GM18526 (cell line): ENCODE data around the gene ALKBH5.

Experiments
- POLR2A ChIP-seq: IDR thresholded peaks from 3 replicates; pipeline ENCODE4 v1.6.1; 2011; ENCODE audit not compliant: insufficient read length; ENCODE audit errors: extremely low read depth

The ALKBH5 gene

DNA sequence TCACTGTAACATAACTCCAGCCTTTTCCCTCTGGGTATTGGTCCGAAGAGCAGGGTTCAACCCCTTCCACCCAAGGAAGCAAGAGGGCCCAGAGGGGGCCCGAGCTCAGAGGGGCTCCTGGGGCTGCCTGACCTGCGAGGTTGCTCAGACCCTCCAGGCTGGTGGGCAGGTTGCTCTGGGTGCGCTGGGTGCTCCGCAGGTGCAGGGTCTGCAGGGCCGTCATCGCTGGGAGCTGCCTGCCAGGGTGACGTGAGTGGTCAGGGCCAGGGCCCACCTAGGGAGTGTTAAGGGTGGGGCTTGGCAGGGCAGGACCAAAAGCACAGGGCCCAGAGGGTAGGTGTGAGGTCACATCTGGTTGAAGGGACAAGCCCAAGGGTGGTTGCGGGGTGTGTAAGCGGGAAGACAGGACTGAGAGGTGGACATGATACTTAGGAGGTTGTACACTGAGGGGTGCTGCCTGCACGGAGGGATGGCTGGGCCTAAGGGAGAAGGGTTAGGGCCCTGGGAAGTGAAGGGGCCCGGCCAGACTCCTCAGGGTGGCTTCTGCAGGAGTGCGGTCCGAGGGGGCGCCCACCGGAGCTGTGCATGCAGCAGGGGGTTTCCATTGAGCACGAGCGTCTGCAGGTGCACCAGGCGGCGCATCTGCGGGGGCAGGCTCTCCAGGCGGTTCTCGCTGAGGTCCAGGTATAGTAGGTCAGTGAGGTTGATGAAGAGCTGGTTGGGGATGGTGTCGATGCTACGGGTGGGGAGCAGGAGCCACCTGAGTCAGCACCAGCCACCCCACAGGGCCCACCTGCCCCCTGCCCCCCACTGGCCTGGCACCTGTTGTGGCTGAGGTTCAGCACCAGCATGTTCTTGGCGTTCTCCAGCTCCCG is 70.6 kb downstream of the ALKBH5 start:
- TF ChIP-seq POLR2A, result no peak

DNA sequence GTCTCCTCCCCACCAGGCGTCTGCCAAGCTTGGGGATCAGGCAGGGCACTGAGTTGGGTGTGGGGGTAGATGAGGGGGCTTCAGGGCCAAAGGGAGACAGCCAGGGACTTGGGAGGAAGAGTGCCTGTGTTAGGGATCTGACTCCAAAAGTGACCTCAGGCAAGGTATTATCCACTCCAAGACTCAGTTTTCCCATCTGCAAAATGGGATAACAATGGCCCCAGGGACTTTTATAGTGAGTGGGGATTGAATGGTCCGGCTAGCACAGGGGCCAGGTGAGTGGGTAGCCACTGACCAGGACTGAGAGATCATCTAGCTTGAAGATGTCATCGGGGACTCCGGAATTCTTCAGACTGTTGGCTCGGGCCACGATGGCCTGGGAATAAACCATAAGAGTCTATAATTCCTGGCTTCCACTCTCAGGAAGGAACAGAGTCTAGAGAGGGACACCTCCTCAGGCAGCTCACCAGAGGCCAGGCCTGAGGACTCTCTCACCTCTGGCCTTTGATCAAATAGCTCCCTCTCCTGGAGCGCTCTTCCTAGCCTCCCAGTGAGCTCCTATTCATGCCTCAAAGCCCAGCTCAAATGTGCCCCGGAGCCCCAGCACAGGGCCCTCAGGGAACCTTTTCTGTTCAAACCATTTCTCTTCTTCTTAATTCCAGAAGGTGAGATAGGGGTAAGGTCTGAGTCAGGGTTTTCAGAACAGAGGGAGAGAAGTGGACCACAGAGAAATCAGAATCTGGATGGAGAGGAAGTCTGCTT is 71.4 kb downstream of the ALKBH5 start:
- TF ChIP-seq POLR2A, result no peak

DNA sequence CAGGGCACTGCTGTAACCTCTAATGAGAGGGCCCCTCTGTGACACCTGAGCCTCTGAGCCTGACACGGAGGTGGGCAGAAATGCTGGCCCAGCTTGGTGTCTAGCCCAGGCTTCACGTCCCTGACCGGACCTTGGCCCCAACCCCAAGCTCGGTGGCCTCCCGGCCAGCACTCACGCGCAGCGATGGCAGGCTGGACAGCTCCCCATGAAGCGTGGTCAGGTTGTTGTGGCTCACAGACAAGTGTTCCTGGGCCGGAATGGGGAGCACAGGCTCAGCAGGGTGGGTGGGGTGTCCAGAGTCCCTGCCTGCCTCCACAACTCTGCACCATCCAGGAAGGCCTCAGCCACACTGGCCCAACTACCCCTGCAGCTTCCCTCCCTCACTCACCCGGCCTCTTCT is 72.7 kb downstream of the ALKBH5 start:
- TF ChIP-seq POLR2A, result no peak

DNA sequence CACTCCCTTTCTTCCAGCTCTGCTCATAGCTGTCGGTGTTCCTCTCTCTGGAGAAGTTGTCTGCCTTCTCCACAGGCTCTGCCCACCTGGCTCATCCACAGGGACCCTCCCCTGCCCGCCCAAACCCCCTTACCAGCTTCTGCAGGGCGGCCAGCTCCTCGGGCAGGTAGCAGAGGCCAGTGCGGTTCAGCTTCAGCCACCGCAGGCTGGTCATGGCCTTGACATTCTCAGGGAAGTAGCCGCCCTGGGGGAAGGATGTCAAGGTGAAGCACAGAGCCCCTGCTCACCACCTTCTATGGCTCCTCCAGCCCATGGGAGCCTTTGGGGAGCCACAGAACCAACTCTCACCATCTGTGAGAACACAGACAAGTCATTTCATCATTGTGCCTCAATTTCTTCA is 73.1 kb downstream of the ALKBH5 start:
- no peak for TF ChIP-seq POLR2A

DNA sequence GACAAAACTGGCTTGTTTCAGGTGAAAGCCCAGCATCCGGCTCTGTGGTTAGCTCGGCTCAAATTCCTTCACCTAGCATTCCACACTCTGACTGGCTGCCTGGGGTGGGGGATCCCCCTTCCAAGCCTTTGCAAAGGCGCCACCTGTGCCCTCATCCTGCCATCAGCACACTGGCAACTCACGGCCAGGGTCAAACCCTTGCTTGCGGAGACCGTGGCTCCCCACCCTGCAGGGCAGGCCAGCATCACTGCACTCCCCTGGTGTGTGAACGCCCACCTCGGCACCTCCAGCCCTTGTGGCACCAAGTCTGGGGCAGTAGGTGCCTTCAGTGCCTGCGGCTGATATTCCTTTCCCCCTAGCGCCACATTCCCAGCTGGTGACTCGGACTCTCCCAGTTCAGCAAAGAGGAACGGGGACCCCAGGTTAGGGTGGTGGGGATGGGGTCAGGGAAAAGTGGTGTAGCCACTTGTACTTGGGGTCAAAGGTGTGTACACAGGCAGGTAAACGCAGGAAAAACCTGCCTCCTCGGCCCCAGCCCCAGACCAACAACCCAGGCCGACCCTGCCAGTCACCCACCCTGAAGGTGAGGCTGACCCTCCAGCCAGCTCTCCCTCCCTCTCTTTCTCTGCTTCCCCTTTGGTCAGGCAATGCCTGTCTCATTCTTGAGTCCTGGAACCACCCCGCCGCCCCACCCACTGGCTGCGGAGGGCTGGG is 73.8 kb downstream of the ALKBH5 start:
- no peak for TF ChIP-seq POLR2A

DNA sequence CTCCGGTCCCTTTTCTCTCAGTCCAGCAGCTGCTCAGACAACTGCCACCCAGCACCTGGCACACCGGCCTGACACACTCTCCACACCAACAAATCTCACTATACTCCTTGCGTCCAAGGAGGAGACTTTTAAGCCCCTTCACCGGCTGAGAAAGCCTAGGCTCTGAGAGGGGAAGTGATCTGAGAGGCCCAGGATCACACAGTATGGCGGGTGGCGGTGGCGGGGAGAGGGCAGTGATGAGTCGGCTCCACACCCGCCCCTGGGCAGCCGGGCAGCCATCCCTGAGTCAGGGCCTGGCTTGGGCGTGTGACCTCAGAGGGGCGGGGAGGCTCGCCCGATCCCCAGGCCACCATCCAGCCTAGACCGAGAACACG is 74.3 kb downstream of the ALKBH5 start:
- TF ChIP-seq POLR2A, result peak; percentile 38

DNA sequence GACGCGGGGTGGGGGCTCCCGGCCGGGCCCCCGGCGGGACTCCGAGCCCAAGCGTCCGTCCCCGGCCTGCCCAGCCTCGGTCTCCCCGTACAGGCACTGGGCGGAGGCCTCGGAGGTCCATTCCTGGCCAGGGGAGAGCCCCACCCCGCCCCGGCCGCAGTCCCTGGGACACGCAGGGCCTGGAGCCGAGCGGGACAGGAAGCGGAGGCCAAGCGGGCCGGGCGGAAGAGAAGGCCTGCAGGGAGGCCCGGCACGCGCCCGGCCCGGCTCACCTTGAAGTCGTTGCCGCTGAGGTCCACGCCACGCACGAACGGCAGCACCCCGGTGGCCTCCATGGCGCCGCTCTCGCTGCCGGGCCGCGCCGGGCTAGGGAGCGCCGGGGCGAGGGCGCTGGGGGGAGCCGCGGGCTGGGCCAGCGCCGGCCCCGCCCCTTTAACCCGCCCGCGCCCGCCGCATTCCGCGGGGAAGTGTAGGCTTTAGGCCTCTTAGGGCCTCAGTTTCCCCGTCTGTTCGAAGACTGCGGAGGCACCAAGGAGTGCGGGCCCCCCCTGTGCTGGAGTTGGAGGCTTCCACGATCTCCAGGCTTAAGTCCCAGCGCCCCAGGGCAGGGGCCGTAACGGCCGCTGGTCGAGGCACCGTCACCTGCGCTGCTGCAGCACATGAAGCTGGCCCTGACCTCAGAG is 74.9 kb downstream of the ALKBH5 start, which contains the start of gene FLII:
TSS of gene FLII (minus strand) at position 383 of the 683 bp plus-strand sequence. CDS start at position 335, 48 bp downstream.
- TF ChIP-seq POLR2A, result peak; percentile 41
